IMR-90 (cell line): Measurements from ENCODE around the gene HYKK. TPM values are rescaled to one million over a fixed set of nuclear protein-coding genes. Genes with fewer than 3 reads are reported as not detected.

Source experiments
- ATAC-seq: fragments of 200-7000 bp; cut with Tn5 transposase; 2 replicates; pipeline ENCODE4 v1.9.1; 2020; ENCODE audit warnings: low read depth, mild to moderate bottlenecking, moderate library complexity
- BruUV-seq: library from RNA; stranded (reverse); fragments of 400-500 nt; replicated peaks from 2 replicates; lab custom pipeline; 2021; lab: Mats Ljungman, UMichigan
- CTCF ChIA-PET: fragments of 300-600 bp; formaldehyde crosslinking; extraction: SDS; loops from one replicate; lab custom pipeline; 2021; ENCODE audit warnings: antibody characterized with exemption; lab: Yijun Ruan, JAX
- POLR2A ChIA-PET: fragments of 300-600 bp; sonication (Branson Sonifier 250); formaldehyde crosslinking; loops from one replicate; lab custom pipeline; 2022; ENCODE audit warnings: antibody characterized with exemption; ENCODE audit not compliant: unreplicated experiment; lab: Charles Lee
- DNase-seq: peaks from one replicate; pipeline ENCODE4 v3.0.0; 2013
- H2AFZ ChIP-seq: replicated peaks from 2 replicates; pipeline ENCODE3; 2013; ENCODE audit warnings: low read length, mild to moderate bottlenecking; ENCODE audit not compliant: poor library complexity
- H2AK5ac ChIP-seq: 2 replicates; pipeline ENCODE4 v1.6.1; 2013; ENCODE audit warnings: low read depth, low read length, inconsistent platforms
- H2AK9ac ChIP-seq: replicated peaks from 2 replicates; pipeline ENCODE3; 2013; ENCODE audit warnings: mild to moderate bottlenecking, low read depth, low read length, moderate library complexity; ENCODE audit not compliant: poor library complexity
- H2BK120ac ChIP-seq: 2 replicates; pipeline ENCODE4 v1.6.1; 2013; ENCODE audit warnings: low read depth, low read length, inconsistent platforms
- H2BK15ac ChIP-seq: 3 replicates; pipeline ENCODE4 v1.6.1; 2013; ENCODE audit warnings: low read depth, low read length, inconsistent platforms
- H2BK20ac ChIP-seq: 2 replicates; pipeline ENCODE4 v1.6.1; 2013; ENCODE audit warnings: low read depth, mild to moderate bottlenecking, inconsistent platforms, low read length, moderate library complexity
- H2BK5ac ChIP-seq: 2 replicates; pipeline ENCODE4 v1.6.1; 2013; ENCODE audit warnings: mild to moderate bottlenecking, low read depth, low read length, inconsistent platforms; ENCODE audit not compliant: poor library complexity, severe bottlenecking
- H3K14ac ChIP-seq: replicated peaks from 2 replicates; pipeline ENCODE4 v1.6.1; 2013; ENCODE audit warnings: low read depth, low read length, inconsistent platforms
- H3K18ac ChIP-seq: 2 replicates; pipeline ENCODE4 v1.6.1; 2013; ENCODE audit warnings: low read depth, low read length, control low read depth
- H3K23ac ChIP-seq: 2 replicates; pipeline ENCODE4 v1.6.1; 2013; ENCODE audit warnings: low read depth, low read length, inconsistent platforms
- H3K27ac ChIP-seq: 2 replicates; pipeline ENCODE4 v1.5.1; 2013; ENCODE audit warnings: mild to moderate bottlenecking, control low read depth, low read length; ENCODE audit not compliant: insufficient read depth
- H3K27me3 ChIP-seq: 2 replicates; pipeline ENCODE4 v1.6.1; 2013; ENCODE audit warnings: low read length; ENCODE audit not compliant: control insufficient read depth, insufficient read depth
- H3K36me3 ChIP-seq: 2 replicates; pipeline ENCODE4 v1.6.1; 2013; ENCODE audit warnings: low read length, mixed read lengths; ENCODE audit not compliant: control insufficient read depth, insufficient read depth
- H3K4ac ChIP-seq: 2 replicates; pipeline ENCODE4 v1.6.1; 2013; ENCODE audit warnings: low read depth, low read length, inconsistent platforms
- H3K4me1 ChIP-seq: 2 replicates; pipeline ENCODE4 v1.6.1; 2013; ENCODE audit warnings: low read length, mixed read lengths; ENCODE audit not compliant: control insufficient read depth, insufficient read depth
- H3K4me2 ChIP-seq: 2 replicates; pipeline ENCODE4 v1.6.1; 2013; ENCODE audit warnings: low read depth, mild to moderate bottlenecking, control low read depth, low read length, moderate library complexity
- H3K4me3 ChIP-seq: 2 replicates; pipeline ENCODE4 v1.5.1; 2013; ENCODE audit warnings: low read depth, mild to moderate bottlenecking, control low read depth, low read length, moderate library complexity; ENCODE audit not compliant: insufficient read depth
- H3K56ac ChIP-seq: 2 replicates; pipeline ENCODE4 v1.6.1; 2013; ENCODE audit warnings: low read length, inconsistent platforms; ENCODE audit not compliant: insufficient read depth; ENCODE audit errors: extremely low read depth
- H3K79me1 ChIP-seq, 2 experiments: 2 replicates each; pipeline ENCODE4 v1.6.1; 2013; ENCODE audit warnings: low read length in 2 of 2, inconsistent platforms in 1 of 2, low read depth in 1 of 2
- H3K9ac ChIP-seq: 2 replicates; pipeline ENCODE4 v1.6.1; 2013; ENCODE audit warnings: low read depth, low read length, control low read depth
- H3K9me1 ChIP-seq: 2 replicates; pipeline ENCODE4 v1.6.1; 2013; ENCODE audit warnings: low read length, inconsistent platforms; ENCODE audit not compliant: insufficient read depth
- H3K9me3 ChIP-seq: 2 replicates; pipeline ENCODE4 v1.6.1; 2013; ENCODE audit warnings: low read length; ENCODE audit not compliant: control insufficient read depth, insufficient read depth
- H4K20me1 ChIP-seq: 2 replicates; pipeline ENCODE4 v1.6.1; 2013; ENCODE audit warnings: low read length, inconsistent platforms; ENCODE audit not compliant: insufficient read depth
- H4K5ac ChIP-seq: 2 replicates; pipeline ENCODE4 v1.6.1; 2013; ENCODE audit warnings: mild to moderate bottlenecking, low read depth, low read length, control low read depth
- H4K8ac ChIP-seq, 2 experiments: 2 replicates each; pipeline ENCODE4 v1.6.1; 2013; ENCODE audit warnings: low read depth in 2 of 2, low read length in 2 of 2, control low read depth in 1 of 2, inconsistent platforms in 1 of 2
- H4K91ac ChIP-seq: 2 replicates; pipeline ENCODE4 v1.6.1; 2013; ENCODE audit warnings: low read depth, low read length, inconsistent platforms; ENCODE audit not compliant: insufficient read depth
- BHLHE40 ChIP-seq: fragments of 150-350 bp; IDR thresholded peaks from 2 replicates; pipeline ENCODE4 v1.6.1; 2016; ENCODE audit warnings: mild to moderate bottlenecking, low read depth, low read length
- CHD1 ChIP-seq: IDR thresholded peaks from 2 replicates; pipeline ENCODE4 v1.6.1; 2012; ENCODE audit warnings: low read depth, low read length, improper control_type of control experiment
- CTCF ChIP-seq: conservative IDR thresholded peaks from 2 replicates; pipeline ENCODE4 v1.5.1; 2012; ENCODE audit warnings: mild to moderate bottlenecking, low read depth, low read length, improper control_type of control experiment
- ELK1 ChIP-seq: fragments of 150-350 bp; IDR thresholded peaks from 2 replicates; pipeline ENCODE4 v1.6.1; 2016; ENCODE audit warnings: low read depth, mild to moderate bottlenecking, low read length, moderate library complexity, borderline replicate concordance
- FOS ChIP-seq: fragments of 150-350 bp; IDR thresholded peaks from 2 replicates; pipeline ENCODE4 v1.6.1; 2016; ENCODE audit warnings: low read depth, low read length
- MAZ ChIP-seq: IDR thresholded peaks from 2 replicates; pipeline ENCODE4 v1.6.1; 2012; ENCODE audit warnings: low read depth, mild to moderate bottlenecking, low read length, improper control_type of control experiment, moderate library complexity, borderline replicate concordance
- MXI1 ChIP-seq: IDR thresholded peaks from 2 replicates; pipeline ENCODE4 v1.6.1; 2012; ENCODE audit warnings: low read depth, mild to moderate bottlenecking, low read length, moderate library complexity, borderline replicate concordance
- POLR2A ChIP-seq: IDR thresholded peaks from 2 replicates; pipeline ENCODE4 v1.6.1; 2012; ENCODE audit warnings: mild to moderate bottlenecking, low read depth, low read length
- RCOR1 ChIP-seq: IDR thresholded peaks from 2 replicates; pipeline ENCODE4 v1.6.1; 2012; ENCODE audit warnings: mild to moderate bottlenecking, low read length, improper control_type of control experiment; ENCODE audit not compliant: insufficient replicate concordance
- RFX5 ChIP-seq: IDR thresholded peaks from 2 replicates; pipeline ENCODE4 v1.8.0; 2012; ENCODE audit warnings: low read depth, mild to moderate bottlenecking, low read length, moderate library complexity
- USF2 ChIP-seq: fragments of 150-350 bp; IDR thresholded peaks from 2 replicates; pipeline ENCODE4 v1.6.1; 2017; ENCODE audit warnings: mild to moderate bottlenecking, antibody characterized with exemption, low read length, low read depth
- WGBS, 2 experiments: methylation state at CpG; one replicate each; pipeline versions ENCODE4 v1.1.5 to v1.1.7; 2013; ENCODE audit warnings: missing lambda C conversion rate in 2 of 2; ENCODE audit not compliant: insufficient read length in 1 of 2; ENCODE audit errors: extremely low coverage in 2 of 2; 5-methylcytosine and 5-hydroxymethylcytosine counted together
- dilution Hi-C: fragments of 300-500 bp; cut with HindIII; formaldehyde crosslinking; loops from one replicate; pipeline ENCODE4 v1.14.3; 2018; ENCODE audit warnings: low sequenced_read_pairs; ENCODE audit not compliant: unreplicated experiment
- in situ Hi-C: fragments of 300-500 bp; cut with MboI; formaldehyde crosslinking; loops from 3 replicates; pipeline ENCODE4 v1.14.3; 2019; ENCODE audit warnings: low sequenced_read_pairs, inconsistent platforms, mixed read lengths
- intact Hi-C: fragments of 100-400 bp; cut with micrococcal nuclease; formaldehyde crosslinking; loops from 2 replicates; pipeline ENCODE4 v1.10.0; 2022
- polyA plus RNA-seq, 3 experiments: library from polyadenylated mRNA; depleted of rRNA; stranded (reverse); fragments of >200 nt; gene quantifications; 2 replicates each; pipeline ENCODE4 v1.2.3, GENCODE V29; 2012; ENCODE audit warnings: low replicate concordance in 1 of 3
- total RNA-seq: library from RNA; depleted of rRNA; stranded (reverse); fragments of >200 nt; gene quantifications from 2 replicates; pipeline ENCODE4 v1.2.3, GENCODE V29; 2012

The HYKK gene
- total and polyA plus RNA-seq, 2 of the 4 experiments (the other 2 are of a cell fraction): 3.8 to 5.6 TPM

GRCh38 chr15:78550194-78550593 lies 42.8 kb downstream of the HYKK start:
- Histone ChIP-seq H3K36me3 (peaks cover 38% of the 10 kb centered on the region), H3K9ac (no peak overlapping the region), H2AK9ac (no peak overlapping the region), H2BK20ac (no peak overlapping the region), H3K79me1 (no peaks in the 10 kb centered on the region), H3K9me3 (no peaks in the 10 kb centered on the region), H3K27ac (no peak overlapping the region), H4K20me1 (no peaks in the 10 kb centered on the region), H4K5ac (no peak overlapping the region), H3K27me3 (no peaks in the 10 kb centered on the region), H3K4me1 (no peaks in the 10 kb centered on the region), H3K4ac (no peak overlapping the region), H3K23ac (no peak overlapping the region), H2AK5ac (no peak overlapping the region), H2BK15ac (no peak overlapping the region), H2BK5ac (no peak overlapping the region), H3K9me1 (peaks cover 3% of the 10 kb centered on the region; the same call in 1 of the 2 replicates), H4K8ac (no peak overlapping the region), H2AFZ (no peak overlapping the region), H2BK120ac (no peak overlapping the region), H3K18ac (no peak overlapping the region), H3K4me3 (no peak overlapping the region), H3K14ac (no peak overlapping the region), H3K4me2 (no peak overlapping the region), H4K91ac (no peak overlapping the region), H3K56ac (no peak overlapping the region)
- CTCF ChIA-PET: no interaction called here
- TF ChIP-seq BHLHE40 (no peak), CTCF (no peak), RFX5 (no peak), MXI1 (no peak), ELK1 (no peak), CHD1 (no peak), FOS (no peak), POLR2A (no peak), RCOR1 (no peak), USF2 (no peak), MAZ (no peak)
- intact Hi-C loops (no loop called here), dilution Hi-C loops (no loop called here), in situ Hi-C loops (no loop called here)
- no peak for ATAC-seq
- WGBS, 2 experiments: 58% methylated on average over 3 of the region's 6 CpGs; no CpG with 5 or more reads in 1 of the 2 experiments
- DNase-seq: no peak
- POLR2A ChIA-PET: no interaction called here
- no TSS peak for BruUV-seq
